Testis (tissue), 3 donors: ENCODE results near the gene EBF4. TPM values are rescaled to one million over a fixed set of nuclear protein-coding genes. Genes with fewer than 3 reads are reported as not detected.

Experiments
- DNase-seq: peaks from one replicate; pipeline ENCODE4 v3.0.0-alpha.2; 2019
- H3K27ac ChIP-seq, 2 donors: fragments of 200-600 bp; sonication (generic); one replicate each; pipeline ENCODE4 v1.5.1; 2019
- H3K27me3 ChIP-seq: fragments of 200-600 bp; sonication (generic); one replicate; pipeline ENCODE4 v1.5.1; 2019
- H3K36me3 ChIP-seq: fragments of 200-600 bp; sonication (generic); one replicate; pipeline ENCODE4 v1.5.1; 2017; ENCODE audit warnings: low read depth; ENCODE audit errors: missing control alignments
- H3K4me1 ChIP-seq: fragments of 200-600 bp; sonication (generic); one replicate; pipeline ENCODE4 v1.5.1; 2019
- H3K4me3 ChIP-seq, 2 donors: fragments of 200-600 bp; sonication (generic); one replicate each; pipeline ENCODE4 v1.5.1; 2017 to 2019
- H3K9me3 ChIP-seq: fragments of 200-600 bp; sonication (generic); one replicate; pipeline ENCODE4 v1.5.1; 2017
- POLR2A ChIP-seq: fragments of 450-650 bp; IDR thresholded peaks from one replicate; pipeline ENCODE4 v1.6.1; 2017; ENCODE audit warnings: antibody characterized with exemption, mild to moderate bottlenecking, moderate library complexity
- WGBS, 2 donors: methylation state at CpG; one replicate each; pipeline ENCODE4 v1.1.5; 2018; 5-methylcytosine and 5-hydroxymethylcytosine counted together
- intact Hi-C: fragments of 100-400 bp; cut with DNase I; formaldehyde crosslinking; loops from one replicate; pipeline ENCODE4 v1.15.1; 2023; ENCODE audit warnings: low total_unique reads
- polyA plus RNA-seq: library from polyadenylated mRNA; stranded (reverse); fragments of 350-450 nt; fragmentation: Illumina TruSeq; extraction: RNeasy Lipid Tissue Mini Kit (QIAGEN cat#74804); gene quantifications from one replicate; pipeline ENCODE4 v1.2.3, GENCODE V29; 2014; ENCODE audit warnings: low read depth, low replicate concordance; ENCODE audit not compliant: insufficient read depth
- total RNA-seq, 2 donors: library from RNA; depleted of rRNA; stranded (reverse); fragments of >200 nt; gene quantifications; one replicate each; pipeline ENCODE4 v1.2.3, GENCODE V29; 2016
- TF ChIP-seq, protein P1 (sequence below), 3 experiments: fragments of 450-650 bp in 2 of 3; fragments of 200-600 bp in 1 of 3; sonication (generic) in 1 of 3; IDR thresholded peaks; one replicate each; pipeline ENCODE4 v1.5.1; 2016 to 2019; ENCODE audit warnings: antibody characterized with exemption in 3 of 3, mild to moderate bottlenecking in 2 of 3, moderate library complexity in 1 of 3

Gene EBF4
- total and polyA plus RNA-seq, 3 donors from 2014 or later, result 6.1 to 14.2 (median 7.4) TPM

- H3K27me3 ChIP-seq, result no peaks in the 10 kb centered on the region
- no peak for DNase-seq
- H3K36me3 ChIP-seq, result no peaks in the 10 kb centered on the region
- H3K4me1 ChIP-seq, result no peaks in the 10 kb centered on the region
- H3K4me3 ChIP-seq, result no peak overlapping the region
- WGBS, 2 donors, result 84% methylated on average over 5 of the region's 5 CpGs; no CpG with 5 or more reads in 1 of the 2 donors
- intact Hi-C loops, result no loop called here
- no peaks in the 10 kb centered on the region for H3K9me3 ChIP-seq
- no peak overlapping the region for H3K27ac ChIP-seq
- TF ChIP-seq, protein P1, sequence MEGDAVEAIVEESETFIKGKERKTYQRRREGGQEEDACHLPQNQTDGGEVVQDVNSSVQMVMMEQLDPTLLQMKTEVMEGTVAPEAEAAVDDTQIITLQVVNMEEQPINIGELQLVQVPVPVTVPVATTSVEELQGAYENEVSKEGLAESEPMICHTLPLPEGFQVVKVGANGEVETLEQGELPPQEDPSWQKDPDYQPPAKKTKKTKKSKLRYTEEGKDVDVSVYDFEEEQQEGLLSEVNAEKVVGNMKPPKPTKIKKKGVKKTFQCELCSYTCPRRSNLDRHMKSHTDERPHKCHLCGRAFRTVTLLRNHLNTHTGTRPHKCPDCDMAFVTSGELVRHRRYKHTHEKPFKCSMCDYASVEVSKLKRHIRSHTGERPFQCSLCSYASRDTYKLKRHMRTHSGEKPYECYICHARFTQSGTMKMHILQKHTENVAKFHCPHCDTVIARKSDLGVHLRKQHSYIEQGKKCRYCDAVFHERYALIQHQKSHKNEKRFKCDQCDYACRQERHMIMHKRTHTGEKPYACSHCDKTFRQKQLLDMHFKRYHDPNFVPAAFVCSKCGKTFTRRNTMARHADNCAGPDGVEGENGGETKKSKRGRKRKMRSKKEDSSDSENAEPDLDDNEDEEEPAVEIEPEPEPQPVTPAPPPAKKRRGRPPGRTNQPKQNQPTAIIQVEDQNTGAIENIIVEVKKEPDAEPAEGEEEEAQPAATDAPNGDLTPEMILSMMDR (IDR thresholded peaks at IDR 0.05), result no peak
- TF ChIP-seq POLR2A, result no peak
Measured at GRCh38 chr20:2708073-2708415, 15.5 kb downstream of the EBF4 start.

DNA sequence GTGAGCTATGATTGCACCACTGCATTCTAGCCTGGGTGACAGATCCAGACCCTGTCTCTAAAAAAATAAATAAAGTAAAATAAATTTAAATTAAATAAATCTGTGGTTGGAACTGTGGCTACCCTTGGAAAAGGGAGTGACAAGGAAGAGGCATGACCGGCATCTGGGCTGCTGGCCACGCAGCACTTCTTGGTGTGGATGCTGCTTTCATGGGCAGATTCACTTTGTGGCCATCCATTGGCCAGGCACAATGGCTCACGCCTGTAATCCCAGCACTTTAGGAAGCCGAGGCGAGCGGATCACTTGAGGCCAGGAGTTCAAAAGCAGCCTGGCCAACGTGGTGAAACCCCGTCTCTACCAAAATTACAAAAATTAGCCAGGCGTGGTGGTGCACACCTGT lies 16.1 kb downstream of the EBF4 start:
- no peak overlapping the region for H3K27ac ChIP-seq
- no peak for TF ChIP-seq POLR2A
- TF ChIP-seq, protein P1 (IDR thresholded peaks at IDR 0.05), result no peak
- no peak for DNase-seq
- WGBS, 2 donors, result 84 to 94% methylated on average over 6 to 9 of the region's 9 CpGs
- no peak overlapping the region for H3K4me3 ChIP-seq
- intact Hi-C loops, result no loop called here
- no peaks in the 10 kb centered on the region for H3K27me3 ChIP-seq
- no peaks in the 10 kb centered on the region for H3K4me1 ChIP-seq
- H3K36me3 ChIP-seq, result no peaks in the 10 kb centered on the region
- H3K9me3 ChIP-seq, result no peaks in the 10 kb centered on the region

DNA sequence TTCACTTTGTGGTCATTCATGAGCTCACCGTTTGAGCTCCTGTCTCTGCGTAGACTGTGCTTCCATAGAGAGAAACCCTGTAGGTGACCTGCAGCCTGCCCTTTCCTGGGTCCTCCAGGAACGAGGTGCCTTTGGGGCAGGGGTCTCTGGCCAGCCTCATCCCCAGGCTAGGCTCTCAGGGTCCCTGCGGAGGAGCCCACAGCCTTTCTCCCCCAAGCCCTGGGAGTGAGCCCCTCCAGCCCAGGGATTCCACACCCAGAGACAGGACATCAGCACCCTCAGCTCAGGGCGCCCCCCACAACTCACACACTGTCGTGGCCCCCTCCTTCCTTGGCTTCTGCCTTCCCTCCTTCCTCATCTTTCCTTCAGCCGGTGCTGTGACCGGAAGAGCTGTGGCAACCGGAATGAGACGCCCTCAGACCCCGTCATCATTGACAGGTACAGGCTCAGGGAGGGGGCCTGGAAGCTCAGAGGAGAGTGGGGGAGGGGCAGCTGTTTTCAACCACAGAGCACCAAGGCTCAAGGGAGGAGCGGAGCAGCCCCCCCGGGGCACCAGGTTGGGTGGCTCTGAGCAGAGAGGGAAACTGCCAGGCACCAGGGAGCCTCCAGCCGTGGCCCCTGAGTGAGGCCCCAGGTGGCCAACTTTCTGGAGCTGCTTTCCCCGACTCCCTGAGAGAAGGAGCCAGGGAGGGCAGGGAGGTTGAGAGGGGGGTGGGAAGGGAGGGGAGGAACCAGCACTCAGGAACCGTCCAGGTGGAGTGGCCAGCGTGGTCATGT lies 16.8 kb downstream of the EBF4 start:
- no peak overlapping the region for H3K27ac ChIP-seq
- H3K4me1 ChIP-seq, result no peaks in the 10 kb centered on the region
- no peaks in the 10 kb centered on the region for H3K36me3 ChIP-seq
- no peak for DNase-seq
- no peaks in the 10 kb centered on the region for H3K27me3 ChIP-seq
- H3K4me3 ChIP-seq, result no peak overlapping the region
- intact Hi-C loops, result no loop called here
- no peaks in the 10 kb centered on the region for H3K9me3 ChIP-seq
- 72 to 77% methylated on average over 11 to 17 of the region's 17 CpGs for WGBS, 2 donors
- TF ChIP-seq POLR2A, result no peak
- TF ChIP-seq, protein P1 (IDR thresholded peaks at IDR 0.05), result no peak

DNA sequence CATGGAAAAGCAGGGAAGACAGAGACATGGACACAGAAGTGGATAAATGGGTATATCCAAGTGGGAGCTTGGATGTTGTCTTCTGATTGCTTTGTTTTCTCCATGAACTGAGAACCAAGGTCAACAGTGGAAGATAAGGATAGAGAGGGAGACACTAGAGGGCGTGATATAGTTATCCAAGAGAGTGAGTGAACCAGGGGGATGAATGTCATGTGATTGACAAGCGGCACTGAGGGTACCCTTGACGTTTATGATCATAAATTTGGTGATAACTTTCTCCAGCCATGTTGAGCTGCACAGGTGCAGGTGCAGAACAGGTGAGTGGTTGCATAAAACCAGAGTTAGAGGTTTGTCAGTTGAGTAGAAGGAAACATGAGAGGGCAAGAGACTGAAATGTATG lies 20.7 kb downstream of the EBF4 start:
- Histone ChIP-seq H3K4me1 (no peaks in the 10 kb centered on the region), H3K27ac (no peak overlapping the region), H3K27me3 (no peaks in the 10 kb centered on the region), H3K36me3 (no peaks in the 10 kb centered on the region), H3K9me3 (no peaks in the 10 kb centered on the region), H3K4me3 (no peak overlapping the region)
- no peak for DNase-seq
- 37 to 45% methylated on average over 3 of the region's 3 CpGs for WGBS, 2 donors
- intact Hi-C loops, result no loop called here
- TF ChIP-seq POLR2A, result no peak
- TF ChIP-seq, protein P1 (IDR thresholded peaks at IDR 0.05), result no peak

GRCh38 chr20:2729251-2729713 lies 36.7 kb downstream of the EBF4 start:
- Histone ChIP-seq H3K36me3 (no peaks in the 10 kb centered on the region), H3K9me3 (no peaks in the 10 kb centered on the region), H3K4me3 (no peak overlapping the region), H3K27ac (no peak overlapping the region), H3K27me3 (no peaks in the 10 kb centered on the region), H3K4me1 (no peaks in the 10 kb centered on the region)
- no peak for DNase-seq
- WGBS, 2 donors, result 70 to 75% methylated on average over 6 of the region's 6 CpGs
- TF ChIP-seq, protein P1 (IDR thresholded peaks at IDR 0.05), result no peak
- no peak for TF ChIP-seq POLR2A
- intact Hi-C loops, result no loop called here
